T-helper 17 cell (primary cell): ENCODE results near the gene PTPN7. TPM values are rescaled to one million over a fixed set of nuclear protein-coding genes. Genes with fewer than 3 reads are reported as not detected.
A peak's percentile ranks its signal among the peaks of the same experiment; 100 is the strongest.

Experiments used
- ATAC-seq: fragments of 150-1000 bp; cut with Tn5 transposase; 2 replicates; pipeline ENCODE4 v1.10.0; 2021; ENCODE audit warnings: mild to moderate bottlenecking, moderate library complexity
- DNase-seq, 3 donors: peaks; one replicate each; pipeline versions ENCODE4 v3.0.0 to v3.0.0-alpha.2; 2020 to 2021
- H3K9me3 ChIP-seq: one replicate; pipeline ENCODE4 v1.7.0; 2013; ENCODE audit warnings: low read length, mild to moderate bottlenecking; ENCODE audit not compliant: control insufficient read depth, poor library complexity, severe bottlenecking
- H3K27ac Mint-ChIP-seq: one replicate; pipeline ENCODE4 v1.8.0; 2022; ENCODE audit warnings: mild to moderate bottlenecking, moderate library complexity, mixed read lengths
- H3K27me3 Mint-ChIP-seq: one replicate; pipeline ENCODE4 v1.8.0; 2022; ENCODE audit warnings: mixed read lengths
- H3K36me3 Mint-ChIP-seq: one replicate; pipeline ENCODE4 v1.8.0; 2022; ENCODE audit warnings: low read depth, mixed read lengths
- H3K4me1 Mint-ChIP-seq: one replicate; pipeline ENCODE4 v1.8.0; 2022; ENCODE audit warnings: mild to moderate bottlenecking, mixed read lengths
- H3K4me3 Mint-ChIP-seq: one replicate; pipeline ENCODE4 v1.8.0; 2022; ENCODE audit warnings: mild to moderate bottlenecking, moderate library complexity, mixed read lengths
- total RNA-seq, 4 donors: library from RNA in 2 of 4; stranded (reverse) in 2 of 4; gene quantifications; one replicate each; pipeline ENCODE4 v1.2.3 and lab custom pipeline; 2022 to 2026

Gene PTPN7
- total RNA-seq, 2 donors from 2014 or later, result 97.5 to 101 TPM

- Mint-ChIP-seq H3K4me3 (peak overlapping the region; percentile 97), H3K27ac (peak overlapping the region; percentile 98), H3K36me3 (peaks cover 7% of the 10 kb centered on the region), H3K4me1 (peaks cover 69% of the 10 kb centered on the region), H3K27me3 (no peaks in the 10 kb centered on the region)
- no peaks in the 10 kb centered on the region for H3K9me3 ChIP-seq
- ATAC-seq (no peak), DNase-seq (no peak)
These were observed 1.4 kb downstream of the PTPN7 start for GRCh38 chr1:202158810-202159533.

- H3K9me3 ChIP-seq, result no peaks in the 10 kb centered on the region
- Mint-ChIP-seq H3K27ac (peak overlapping the region; percentile 98), H3K4me1 (peaks cover 67% of the 10 kb centered on the region), H3K27me3 (no peaks in the 10 kb centered on the region), H3K4me3 (peak overlapping the region; percentile 64), H3K36me3 (peaks cover 11% of the 10 kb centered on the region)
- DNase-seq (no peak), ATAC-seq (no peak)
These were observed 2.5 kb downstream of the PTPN7 start for GRCh38 chr1:202157945-202158344.

- Mint-ChIP-seq H3K27ac (peak overlapping the region; percentile 98), H3K36me3 (peaks cover 11% of the 10 kb centered on the region)
These were observed 3.8 kb downstream of the PTPN7 start for GRCh38 chr1:202156590-202156989.

GRCh38 chr1:202155478-202156021 is 4.9 kb downstream of the PTPN7 start:
- Mint-ChIP-seq H3K27ac (peak overlapping the region; percentile 98), H3K27me3 (no peaks in the 10 kb centered on the region), H3K4me3 (no peak overlapping the region), H3K4me1 (peaks cover 57% of the 10 kb centered on the region), H3K36me3 (peaks cover 18% of the 10 kb centered on the region)
- ATAC-seq, result no peak
- no peaks in the 10 kb centered on the region for H3K9me3 ChIP-seq
- peak in 1 of 3 donors; percentile 42 for DNase-seq

More at GRCh38 chr1:202156590-202156989, 3.8 kb downstream of the PTPN7 start:
- Mint-ChIP-seq H3K4me3 (no peak overlapping the region), H3K4me1 (peaks cover 60% of the 10 kb centered on the region), H3K27me3 (no peaks in the 10 kb centered on the region)
- ATAC-seq (no peak), DNase-seq (no peak)
- H3K9me3 ChIP-seq, result no peaks in the 10 kb centered on the region

GRCh38 chr1:202154766-202155477 is 5.5 kb downstream of the PTPN7 start:
- ATAC-seq (peak; percentile 83), DNase-seq (peak in 1 of 3 donors; percentile 53)
- peaks cover 18% of the 10 kb centered on the region for H3K36me3 Mint-ChIP-seq
- H3K9me3 ChIP-seq, result no peaks in the 10 kb centered on the region
- no peak overlapping the region for H3K4me3 Mint-ChIP-seq
- H3K27me3 Mint-ChIP-seq, result no peaks in the 10 kb centered on the region
- peaks cover 53% of the 10 kb centered on the region for H3K4me1 Mint-ChIP-seq
- peak overlapping the region; percentile 98 for H3K27ac Mint-ChIP-seq

GRCh38 chr1:202154148-202154765 is 6.1 kb downstream of the PTPN7 start:
- Mint-ChIP-seq H3K4me1 (peaks cover 46% of the 10 kb centered on the region), H3K4me3 (no peak overlapping the region), H3K27ac (peak overlapping the region; percentile 98), H3K36me3 (peaks cover 16% of the 10 kb centered on the region), H3K27me3 (no peaks in the 10 kb centered on the region)
- ATAC-seq, result no peak
- DNase-seq, result no peak
- H3K9me3 ChIP-seq, result no peaks in the 10 kb centered on the region

- no peak overlapping the region for H3K27ac Mint-ChIP-seq
- ATAC-seq, result no peak
- no peaks in the 10 kb centered on the region for H3K9me3 ChIP-seq
- no peak for DNase-seq
- peaks cover 16% of the 10 kb centered on the region for H3K36me3 Mint-ChIP-seq
- peaks cover 38% of the 10 kb centered on the region for H3K4me1 Mint-ChIP-seq
- H3K4me3 Mint-ChIP-seq, result peak overlapping the region; percentile 70
- H3K27me3 Mint-ChIP-seq, result no peaks in the 10 kb centered on the region
These were observed 7.1 kb downstream of the PTPN7 start for GRCh38 chr1:202153284-202153683.

GRCh38 chr1:202152399-202152798 is 8.0 kb downstream of the PTPN7 start:
- H3K36me3 Mint-ChIP-seq, result peaks cover 19% of the 10 kb centered on the region
- H3K4me1 Mint-ChIP-seq, result peaks cover 34% of the 10 kb centered on the region
- ATAC-seq (no peak), DNase-seq (no peak)
- H3K27ac Mint-ChIP-seq, result no peak overlapping the region
- H3K9me3 ChIP-seq, result no peaks in the 10 kb centered on the region
- H3K4me3 Mint-ChIP-seq, result no peak overlapping the region
- no peaks in the 10 kb centered on the region for H3K27me3 Mint-ChIP-seq

GRCh38 chr1:202151045-202151444 is 9.4 kb downstream of the PTPN7 start:
- H3K27me3 Mint-ChIP-seq, result no peaks in the 10 kb centered on the region
- ATAC-seq (no peak), DNase-seq (no peak)
- H3K4me1 Mint-ChIP-seq, result peaks cover 30% of the 10 kb centered on the region
- H3K27ac Mint-ChIP-seq, result peak overlapping the region; percentile 81
- peaks cover 19% of the 10 kb centered on the region for H3K36me3 Mint-ChIP-seq
- no peaks in the 10 kb centered on the region for H3K9me3 ChIP-seq
- no peak overlapping the region for H3K4me3 Mint-ChIP-seq

- Mint-ChIP-seq H3K27me3 (no peaks in the 10 kb centered on the region), H3K4me1 (peaks cover 27% of the 10 kb centered on the region), H3K27ac (peak overlapping the region; percentile 81), H3K36me3 (peaks cover 19% of the 10 kb centered on the region), H3K4me3 (no peak overlapping the region)
- no peak for ATAC-seq
- DNase-seq, result no peak
- no peaks in the 10 kb centered on the region for H3K9me3 ChIP-seq
These were observed 9.8 kb downstream of the PTPN7 start for GRCh38 chr1:202150602-202151001.

GRCh38 chr1:202150187-202150586 is 10.2 kb downstream of the PTPN7 start:
- Mint-ChIP-seq H3K36me3 (peaks cover 19% of the 10 kb centered on the region), H3K4me1 (peaks cover 27% of the 10 kb centered on the region), H3K27me3 (no peaks in the 10 kb centered on the region), H3K27ac (no peak overlapping the region), H3K4me3 (no peak overlapping the region)
- no peak for ATAC-seq
- no peaks in the 10 kb centered on the region for H3K9me3 ChIP-seq
- no peak for DNase-seq

GRCh38 chr1:202149566-202149965 is 10.8 kb downstream of the PTPN7 start:
- Mint-ChIP-seq H3K36me3 (peaks cover 15% of the 10 kb centered on the region), H3K27ac (peak overlapping the region; percentile 32), H3K4me1 (peaks cover 22% of the 10 kb centered on the region), H3K4me3 (no peak overlapping the region), H3K27me3 (no peaks in the 10 kb centered on the region)
- ATAC-seq (no peak), DNase-seq (no peak)
- H3K9me3 ChIP-seq, result no peaks in the 10 kb centered on the region

GRCh38 chr1:202148391-202148790 is 12.0 kb downstream of the PTPN7 start:
- Mint-ChIP-seq H3K4me3 (no peak overlapping the region), H3K4me1 (peaks cover 21% of the 10 kb centered on the region), H3K27me3 (no peaks in the 10 kb centered on the region), H3K27ac (peak overlapping the region; percentile 32), H3K36me3 (peaks cover 14% of the 10 kb centered on the region)
- no peaks in the 10 kb centered on the region for H3K9me3 ChIP-seq
- ATAC-seq (no peak), DNase-seq (no peak)
